A673 (cell line): ENCODE data around the gene BAK1. TPM values are rescaled to one million over a fixed set of nuclear protein-coding genes. Genes with fewer than 3 reads are reported as not detected.

Experiments used
- BruUV-seq: library from RNA; stranded (reverse); fragments of 400-500 nt; replicated peaks from 2 replicates; lab custom pipeline; 2021; lab: Mats Ljungman, UMichigan
- CTCF ChIA-PET: fragments of 300-600 bp; sonication (Branson Sonifier 250); formaldehyde crosslinking; loops from one replicate; lab custom pipeline; 2022; ENCODE audit warnings: antibody characterized with exemption; lab: Charles Lee
- POLR2A ChIA-PET: fragments of 300-600 bp; sonication (Branson Sonifier 250); formaldehyde crosslinking; loops from one replicate; lab custom pipeline; 2022; ENCODE audit warnings: antibody characterized with exemption; ENCODE audit not compliant: low non-redundant PET; lab: Charles Lee
- DNase-seq: peaks from one replicate; pipeline ENCODE4 v3.0.0-alpha.2; 2015; ENCODE audit warnings: low spot score
- H3K27ac ChIP-seq: fragments of 200-600 bp; sonication (generic); 2 replicates; pipeline ENCODE4 v1.5.1; 2016; ENCODE audit warnings: mixed run types, low read depth, mild to moderate bottlenecking, mixed read lengths, antibody characterized with exemption, low read length; ENCODE audit not compliant: poor library complexity, severe bottlenecking
- H3K27me3 ChIP-seq: fragments of 200-600 bp; sonication (generic); replicated peaks from 2 replicates; pipeline ENCODE4 v1.6.1; 2017; ENCODE audit warnings: mixed run types, low read depth, mild to moderate bottlenecking, mixed read lengths, antibody characterized with exemption, low read length; ENCODE audit not compliant: insufficient read depth, poor library complexity
- H3K36me3 ChIP-seq: fragments of 200-600 bp; sonication (generic); 2 replicates; pipeline ENCODE4 v1.6.1; 2016; ENCODE audit warnings: mixed run types, mild to moderate bottlenecking, mixed read lengths, antibody characterized with exemption, low read length; ENCODE audit not compliant: insufficient read depth, poor library complexity, severe bottlenecking
- H3K4me1 ChIP-seq: fragments of 200-600 bp; sonication (generic); 2 replicates; pipeline ENCODE4 v1.6.1; 2017; ENCODE audit warnings: mixed run types, mild to moderate bottlenecking, mixed read lengths, antibody characterized with exemption, low read length; ENCODE audit not compliant: insufficient read depth, poor library complexity, severe bottlenecking
- H3K4me3 ChIP-seq: fragments of 200-600 bp; sonication (generic); 2 replicates; pipeline ENCODE4 v1.5.1; 2016; ENCODE audit warnings: low read depth, mixed run types, mild to moderate bottlenecking, mixed read lengths, low read length; ENCODE audit not compliant: poor library complexity, severe bottlenecking
- H3K9me3 ChIP-seq: fragments of 200-600 bp; sonication (generic); 2 replicates; pipeline ENCODE4 v1.6.1; 2016; ENCODE audit warnings: mixed run types, low read depth, mild to moderate bottlenecking, mixed read lengths, antibody characterized with exemption, low read length; ENCODE audit not compliant: poor library complexity, severe bottlenecking
- CTCF ChIP-seq: fragments of 300-800, 200-600 bp; sonication (generic); conservative IDR thresholded peaks from 2 replicates; pipeline ENCODE4 v1.5.1; 2017; ENCODE audit warnings: low read depth, mild to moderate bottlenecking, antibody characterized with exemption, low read length, moderate library complexity, mixed read lengths
- EZH2 ChIP-seq: fragments of 200-600 bp; sonication (generic); IDR thresholded peaks from 2 replicates; pipeline ENCODE4 v1.6.1; 2017; ENCODE audit warnings: borderline replicate concordance, low read depth, mild to moderate bottlenecking, mixed read lengths, antibody characterized with exemption, low read length; ENCODE audit not compliant: poor library complexity, severe bottlenecking
- intact Hi-C: fragments of 100-400 bp; cut with micrococcal nuclease; formaldehyde crosslinking; loops from one replicate; pipeline ENCODE4 v1.10.0; 2022; ENCODE audit not compliant: unreplicated experiment
- total RNA-seq: library from RNA; stranded (reverse); gene quantifications from 2 replicates; pipeline ENCODE4 v1.2.3, GENCODE V29; 2021

Gene BAK1
- total RNA-seq, 1 experiment from 2014 or later, result 27.1 TPM

DNA sequence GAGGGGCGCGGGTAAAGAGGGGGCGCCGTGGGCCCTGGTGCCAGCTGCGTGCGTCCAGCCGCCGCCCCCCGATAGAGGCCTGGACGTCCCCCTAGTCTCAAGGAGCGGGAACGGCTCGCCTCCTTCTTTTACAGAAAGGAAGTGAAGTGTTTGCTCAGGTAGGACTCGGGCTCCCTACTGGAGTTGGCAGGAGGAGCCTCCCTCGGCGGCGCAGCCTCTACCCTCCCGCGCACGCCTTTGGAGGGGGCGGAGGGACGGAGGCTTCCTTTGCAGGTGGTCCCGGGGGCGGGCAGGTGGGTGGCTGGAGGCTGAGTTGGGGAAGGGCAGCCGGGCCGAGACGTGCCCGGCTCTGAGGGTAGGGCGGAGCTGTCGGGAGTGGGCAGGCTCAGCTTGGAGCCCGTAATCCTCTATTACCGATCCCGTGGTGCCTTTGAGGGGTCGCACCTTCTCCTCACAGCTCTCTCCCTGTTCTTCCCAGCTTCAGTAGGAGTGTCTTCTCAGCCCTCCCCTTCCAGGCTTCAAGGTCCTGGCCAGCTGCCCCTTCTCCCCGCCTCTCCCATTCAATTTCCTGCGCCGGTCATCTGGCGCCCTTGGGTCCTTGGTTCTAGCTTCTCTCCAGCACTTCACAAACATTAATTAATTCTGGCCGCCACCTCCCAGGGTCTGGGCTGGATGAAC is 41.8 kb upstream of the BAK1 start:
- Histone ChIP-seq H3K4me3 (peak overlapping the region; percentile 66), H3K27ac (peak overlapping the region; percentile 72), H3K27me3 (no peaks in the 10 kb centered on the region), H3K4me1 (peaks cover 35% of the 10 kb centered on the region), H3K9me3 (no peaks in the 10 kb centered on the region), H3K36me3 (peaks cover 2% of the 10 kb centered on the region)
- TF ChIP-seq EZH2, result no peak
- no peak for TF ChIP-seq CTCF
- intact Hi-C loops, result loop anchor here (2.0 kb wide), 1 partner anchor 75 kb away; no protein-coding TSS in a partner anchor
- CTCF ChIA-PET, result no interaction called here
- peak; percentile 40 for DNase-seq
- POLR2A ChIA-PET, result interaction anchor here (0.7 kb wide), 1 partner anchor 13 kb away, joined by 6 read pairs; no protein-coding TSS in a partner anchor
- BruUV-seq, result no TSS peak

DNA sequence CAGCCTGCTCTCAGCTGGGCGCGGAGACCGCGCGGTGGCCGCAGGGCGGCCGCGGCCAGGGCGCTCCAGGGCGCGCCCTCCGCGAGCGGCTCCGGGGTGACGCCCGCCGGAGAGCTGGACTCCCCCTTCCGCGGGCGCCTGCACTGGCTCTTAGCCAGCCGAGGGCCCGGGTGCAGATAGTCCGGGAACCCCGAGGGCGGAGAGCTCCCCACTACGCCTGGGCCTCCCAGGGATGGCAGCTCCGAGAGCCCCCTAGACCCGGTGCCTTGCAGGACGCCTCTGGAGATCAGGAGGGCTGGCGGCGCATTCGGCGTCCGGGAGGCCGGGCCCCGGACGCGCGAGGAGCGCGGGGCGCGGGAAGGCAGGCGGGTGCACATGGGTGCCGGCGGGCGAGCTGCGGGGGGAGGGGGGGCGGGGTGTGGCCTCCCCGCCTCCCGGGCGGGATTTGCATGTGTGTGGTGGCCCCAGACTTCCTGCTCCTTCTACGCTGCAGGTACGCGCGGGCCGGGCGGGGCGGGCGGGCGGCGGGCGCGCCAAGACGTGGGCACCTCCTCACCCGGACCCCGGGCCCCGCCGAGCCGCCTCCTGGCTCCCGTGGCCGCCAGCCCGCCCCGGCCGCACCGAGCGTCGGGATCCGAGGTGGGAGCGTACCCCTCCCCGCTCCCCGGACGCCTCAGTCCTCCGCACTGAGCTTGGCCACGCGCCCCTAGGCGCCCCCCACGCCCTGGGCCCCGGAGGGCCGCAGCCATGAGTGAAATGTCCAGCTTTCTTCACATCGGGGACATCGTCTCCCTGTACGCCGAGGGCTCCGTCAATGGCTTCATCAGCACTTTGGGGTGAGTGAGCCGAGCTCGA is 41.0 kb upstream of the BAK1 start, which contains the start of gene ITPR3:
TSS of gene ITPR3 (plus strand) at position 467 of the 855 bp plus-strand sequence. CDS start at position 748, 281 bp downstream.
- Histone ChIP-seq H3K36me3 (peaks cover 2% of the 10 kb centered on the region), H3K4me3 (peak within 1 kb of the TSS; percentile 66), H3K27ac (peak within 1 kb of the TSS; percentile 72), H3K9me3 (no peaks in the 10 kb centered on the region), H3K4me1 (peaks cover 35% of the 10 kb centered on the region), H3K27me3 (no peaks in the 10 kb centered on the region)
- peak; percentile 65 for DNase-seq
- ChIA-PET POLR2A (no interaction called here), CTCF (interaction anchor here (0.7 kb wide), 1 partner anchor 533 kb away, joined by 4 read pairs; no protein-coding TSS in a partner anchor)
- TF ChIP-seq CTCF (no peak), EZH2 (no peak)
- BruUV-seq, result no TSS peak
- intact Hi-C loops, result loop anchor here (2.0 kb wide), 1 partner anchor 76 kb away; no protein-coding TSS in a partner anchor

- no TSS peak for BruUV-seq
These were observed 40.2 kb upstream of the BAK1 start for GRCh38 chr6:33620158-33620855.

More at GRCh38 chr6:33620158-33620855, 40.2 kb upstream of the BAK1 start:
- peak; percentile 68 for DNase-seq
- no peak for TF ChIP-seq EZH2
- no peak for TF ChIP-seq CTCF
- no peaks in the 10 kb centered on the region for H3K9me3 ChIP-seq
- peaks cover 35% of the 10 kb centered on the region for H3K4me1 ChIP-seq
- H3K27me3 ChIP-seq, result no peaks in the 10 kb centered on the region
- intact Hi-C loops, result loop anchor here (2.0 kb wide), 1 partner anchor 76 kb away; no protein-coding TSS in a partner anchor
- POLR2A ChIA-PET, result no interaction called here
- H3K36me3 ChIP-seq, result peaks cover 2% of the 10 kb centered on the region
- CTCF ChIA-PET, result interaction anchor here (0.7 kb wide), 1 partner anchor 534 kb away, joined by 4 read pairs; no protein-coding TSS in a partner anchor
- H3K4me3 ChIP-seq, result peak overlapping the region; percentile 66
- peak overlapping the region; percentile 68 for H3K27ac ChIP-seq
